ENCODE data around the gene WRAP73. TPM values are rescaled to one million over a fixed set of nuclear protein-coding genes. Genes with fewer than 3 reads are reported as not detected.

The WRAP73 gene, protein sequence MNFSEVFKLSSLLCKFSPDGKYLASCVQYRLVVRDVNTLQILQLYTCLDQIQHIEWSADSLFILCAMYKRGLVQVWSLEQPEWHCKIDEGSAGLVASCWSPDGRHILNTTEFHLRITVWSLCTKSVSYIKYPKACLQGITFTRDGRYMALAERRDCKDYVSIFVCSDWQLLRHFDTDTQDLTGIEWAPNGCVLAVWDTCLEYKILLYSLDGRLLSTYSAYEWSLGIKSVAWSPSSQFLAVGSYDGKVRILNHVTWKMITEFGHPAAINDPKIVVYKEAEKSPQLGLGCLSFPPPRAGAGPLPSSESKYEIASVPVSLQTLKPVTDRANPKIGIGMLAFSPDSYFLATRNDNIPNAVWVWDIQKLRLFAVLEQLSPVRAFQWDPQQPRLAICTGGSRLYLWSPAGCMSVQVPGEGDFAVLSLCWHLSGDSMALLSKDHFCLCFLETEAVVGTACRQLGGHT
- total RNA-seq (2014; rRNA removed) = 57.2 and 67.8 TPM in 2 replicates
- percentile 71 among the genes with signal in this experiment for Bru-seq, nascent RNA
- BruChase-seq, experiment 1, labeled RNA remaining after a 6-hour chase = percentile 78 among the genes with signal in this experiment
- BruChase-seq, experiment 2, labeled RNA remaining after a 2-hour chase = percentile 76 among the genes with signal in this experiment
- long read RNA-seq, transcript WRAP73-202 (11 exons, 1,998 nt) = minor isoform, 40 of 236 reads
- long read RNA-seq, transcript WRAP73-201 (12 exons, 1,665 nt) = major isoform, 64 of 236 reads
- long read RNA-seq, partial matches to known transcripts = 102 of 236 reads
- long read RNA-seq, other reads (novel, unspliced or antisense) = 28 of 236 reads

DNA sequence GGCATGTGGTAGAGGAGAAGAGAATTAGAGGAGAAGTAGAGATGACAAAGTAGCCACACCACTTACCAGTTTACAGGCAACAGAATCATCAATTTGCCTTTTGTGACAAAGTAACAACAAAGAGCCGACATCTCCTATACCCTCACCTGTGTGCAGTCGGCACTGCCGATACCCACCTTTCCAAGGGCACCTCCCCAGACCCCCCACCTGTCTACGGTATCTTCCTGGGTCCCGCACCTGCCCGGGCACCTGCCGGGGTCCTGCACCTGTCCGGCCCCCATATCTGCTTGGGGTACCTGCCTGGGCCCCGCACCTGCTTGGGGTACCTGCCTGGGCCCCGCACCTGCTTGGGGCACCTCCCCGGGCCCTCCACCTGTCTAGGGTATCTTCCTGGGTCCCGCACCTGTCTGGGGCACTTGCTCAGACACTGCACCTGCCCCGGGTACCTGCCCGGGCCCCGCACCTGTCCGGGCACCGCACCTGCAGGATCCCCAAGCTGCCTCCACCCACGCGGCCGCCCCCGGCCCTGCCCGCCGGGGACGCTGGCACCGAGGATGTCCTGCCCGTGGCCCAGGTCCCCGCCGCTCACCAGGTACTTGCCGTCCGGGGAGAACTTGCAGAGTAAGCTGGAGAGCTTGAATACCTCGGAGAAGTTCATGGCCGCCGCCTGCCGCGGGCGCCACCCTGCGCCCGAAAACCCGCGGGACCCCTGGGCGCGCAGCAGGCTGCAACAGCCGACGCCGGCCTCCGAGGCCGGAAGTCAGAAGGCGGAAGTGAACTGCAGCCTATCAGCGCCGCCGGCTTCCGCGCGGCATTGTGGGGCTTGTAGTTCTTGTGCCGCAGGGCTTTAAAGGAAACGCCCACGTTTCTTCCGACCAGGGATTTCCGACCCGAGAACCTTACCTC, at the start of gene WRAP73:
TSS of gene WRAP73 (minus strand) at position 762 of the 906 bp plus-strand sequence. CDS start at position 658, 104 bp downstream.
- Histone ChIP-seq H3K4me1 (ENCODE audit: insufficient read depth, low read length) (peaks cover 12% of the 10 kb centered on the region), H3F3A (ENCODE audit: low read length, unreplicated experiment) (no peaks in the 10 kb centered on the region), H3K9me3 (ENCODE audit: low read length) (no peaks in the 10 kb centered on the region), H3K4me2 (ENCODE audit: low read length) (peak within 1 kb of the TSS; percentile 90), H3K9ac (ENCODE audit: low read length) (peak within 1 kb of the TSS; percentile 81), H3K36me3 (ENCODE audit: low read depth, low read length) (peaks cover 16% of the 10 kb centered on the region), H4K20me1 (ENCODE audit: low read length) (no peaks in the 10 kb centered on the region), H3K27ac (ENCODE audit: low read length) (no peak within 1 kb of the TSS), H3K79me2 (ENCODE audit: low read length) (peaks cover 18% of the 10 kb centered on the region), H2AFZ (ENCODE audit: low read length) (peak within 1 kb of the TSS; percentile 96), H3K27me3 (ENCODE audit: low read length) (peaks cover 39% of the 10 kb centered on the region), H3K9me2 (replicated peaks; ENCODE audit: low read length) (no peaks in the 10 kb centered on the region), H3K4me3 (ENCODE audit: low read length) (peak within 1 kb of the TSS; percentile 96)
- intact Hi-C loops (cut with micrococcal nuclease) = no loop called here
- TF ChIP-seq EZH2 (IDR thresholded peaks at IDR 0.05; ENCODE audit: low read length, unreplicated experiment) (no peak), EZH2phosphoT487 (IDR thresholded peaks at IDR 0.05; ENCODE audit: borderline replicate concordance, low read length) (no peak)
- TF ChIP-seq, protein P1, sequence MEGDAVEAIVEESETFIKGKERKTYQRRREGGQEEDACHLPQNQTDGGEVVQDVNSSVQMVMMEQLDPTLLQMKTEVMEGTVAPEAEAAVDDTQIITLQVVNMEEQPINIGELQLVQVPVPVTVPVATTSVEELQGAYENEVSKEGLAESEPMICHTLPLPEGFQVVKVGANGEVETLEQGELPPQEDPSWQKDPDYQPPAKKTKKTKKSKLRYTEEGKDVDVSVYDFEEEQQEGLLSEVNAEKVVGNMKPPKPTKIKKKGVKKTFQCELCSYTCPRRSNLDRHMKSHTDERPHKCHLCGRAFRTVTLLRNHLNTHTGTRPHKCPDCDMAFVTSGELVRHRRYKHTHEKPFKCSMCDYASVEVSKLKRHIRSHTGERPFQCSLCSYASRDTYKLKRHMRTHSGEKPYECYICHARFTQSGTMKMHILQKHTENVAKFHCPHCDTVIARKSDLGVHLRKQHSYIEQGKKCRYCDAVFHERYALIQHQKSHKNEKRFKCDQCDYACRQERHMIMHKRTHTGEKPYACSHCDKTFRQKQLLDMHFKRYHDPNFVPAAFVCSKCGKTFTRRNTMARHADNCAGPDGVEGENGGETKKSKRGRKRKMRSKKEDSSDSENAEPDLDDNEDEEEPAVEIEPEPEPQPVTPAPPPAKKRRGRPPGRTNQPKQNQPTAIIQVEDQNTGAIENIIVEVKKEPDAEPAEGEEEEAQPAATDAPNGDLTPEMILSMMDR (conservative IDR thresholded peaks at IDR 0.05; ENCODE audit: low read depth, low read length) = peak; percentile 42
- ATAC-seq (peak; percentile 97), DNase-seq (peak; percentile 98)
- POLR2A ChIA-PET (ENCODE audit: unreplicated experiment) = no interaction called here
- BruUV-seq (replicated peaks) = no TSS peak
- CTCF ChIA-PET = no interaction called here

DNA sequence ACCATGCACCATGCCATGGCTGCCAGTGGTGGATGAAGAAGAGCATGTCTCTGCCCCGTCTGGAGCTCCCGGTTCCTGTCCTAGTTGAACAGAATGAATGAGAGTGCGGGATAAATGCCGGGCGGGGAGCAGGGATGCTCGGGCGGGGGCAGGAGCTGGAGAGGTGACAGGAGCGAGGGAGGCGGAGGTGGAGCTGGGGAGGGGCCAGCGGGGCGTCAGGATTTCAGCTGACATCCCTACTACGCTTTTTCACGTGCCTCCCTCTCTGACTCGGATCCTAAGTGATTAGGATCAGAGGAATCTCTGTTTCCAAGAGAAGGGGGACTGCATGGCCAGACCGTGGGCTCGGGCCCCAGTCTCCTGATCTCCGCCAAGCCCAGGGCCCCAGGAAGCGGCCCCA, 49.7 kb upstream of the WRAP73 start:
- Histone ChIP-seq H3K9me2 (replicated peaks; ENCODE audit: low read length) (no peaks in the 10 kb centered on the region), H3K4me2 (ENCODE audit: low read length) (no peak overlapping the region), H3K9me3 (ENCODE audit: low read length) (no peaks in the 10 kb centered on the region), H3K36me3 (ENCODE audit: low read depth, low read length) (no peaks in the 10 kb centered on the region), H3K4me1 (ENCODE audit: insufficient read depth, low read length) (peaks cover 11% of the 10 kb centered on the region; the same call in 1 of the 2 replicates), H3K4me3 (ENCODE audit: low read length) (no peak overlapping the region), H4K20me1 (ENCODE audit: low read length) (no peaks in the 10 kb centered on the region), H3K27ac (ENCODE audit: low read length) (no peak overlapping the region), H3K27me3 (ENCODE audit: low read length) (peaks cover 40% of the 10 kb centered on the region), H3K9ac (ENCODE audit: low read length) (no peak overlapping the region), H3K79me2 (ENCODE audit: low read length) (no peaks in the 10 kb centered on the region), H2AFZ (ENCODE audit: low read length) (no peak overlapping the region), H3F3A (ENCODE audit: low read length, unreplicated experiment) (no peaks in the 10 kb centered on the region)
- no TSS peak for BruUV-seq (replicated peaks)
- ATAC-seq (no peak), DNase-seq (no peak)
- POLR2A ChIA-PET (ENCODE audit: unreplicated experiment) = no interaction called here
- CTCF ChIA-PET = no interaction called here
- TF ChIP-seq, protein P1 (conservative IDR thresholded peaks at IDR 0.05; ENCODE audit: low read depth, low read length) = no peak
- TF ChIP-seq EZH2 (IDR thresholded peaks at IDR 0.05; ENCODE audit: low read length, unreplicated experiment) (no peak), EZH2phosphoT487 (IDR thresholded peaks at IDR 0.05; ENCODE audit: borderline replicate concordance, low read length) (no peak)
- intact Hi-C loops (cut with micrococcal nuclease) = no loop called here

All from PC-3 (cell line).